ENCODE data around the gene VPS33A. TPM values are rescaled to one million over a fixed set of nuclear protein-coding genes. Genes with fewer than 3 reads are reported as not detected.

VPS33A gene
- polyA plus RNA-seq, 1 donor (not counting 4 experiments of a cell fraction or from before 2014, with no cell fraction given): 17.5 TPM

DNA sequence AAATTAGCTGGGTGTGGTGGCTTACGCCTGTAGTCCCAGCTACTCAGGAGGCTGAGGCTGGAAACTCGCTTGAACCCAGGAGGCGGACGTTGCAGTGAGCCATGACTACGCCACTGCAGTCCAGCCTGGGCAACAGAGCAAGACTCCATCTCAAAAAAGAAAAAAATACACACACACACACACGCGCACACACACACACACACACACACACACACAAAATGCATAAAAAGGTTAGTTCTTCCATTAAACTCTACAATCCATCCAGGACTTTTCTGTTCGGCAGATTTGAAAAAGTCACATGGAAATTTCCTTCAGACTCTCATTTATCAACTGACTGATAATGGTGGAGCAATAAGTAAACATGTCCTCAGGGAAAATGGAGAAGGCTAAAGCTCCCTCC, 9.2 kb upstream of the VPS33A start:
- TF ChIP-seq, protein P1, sequence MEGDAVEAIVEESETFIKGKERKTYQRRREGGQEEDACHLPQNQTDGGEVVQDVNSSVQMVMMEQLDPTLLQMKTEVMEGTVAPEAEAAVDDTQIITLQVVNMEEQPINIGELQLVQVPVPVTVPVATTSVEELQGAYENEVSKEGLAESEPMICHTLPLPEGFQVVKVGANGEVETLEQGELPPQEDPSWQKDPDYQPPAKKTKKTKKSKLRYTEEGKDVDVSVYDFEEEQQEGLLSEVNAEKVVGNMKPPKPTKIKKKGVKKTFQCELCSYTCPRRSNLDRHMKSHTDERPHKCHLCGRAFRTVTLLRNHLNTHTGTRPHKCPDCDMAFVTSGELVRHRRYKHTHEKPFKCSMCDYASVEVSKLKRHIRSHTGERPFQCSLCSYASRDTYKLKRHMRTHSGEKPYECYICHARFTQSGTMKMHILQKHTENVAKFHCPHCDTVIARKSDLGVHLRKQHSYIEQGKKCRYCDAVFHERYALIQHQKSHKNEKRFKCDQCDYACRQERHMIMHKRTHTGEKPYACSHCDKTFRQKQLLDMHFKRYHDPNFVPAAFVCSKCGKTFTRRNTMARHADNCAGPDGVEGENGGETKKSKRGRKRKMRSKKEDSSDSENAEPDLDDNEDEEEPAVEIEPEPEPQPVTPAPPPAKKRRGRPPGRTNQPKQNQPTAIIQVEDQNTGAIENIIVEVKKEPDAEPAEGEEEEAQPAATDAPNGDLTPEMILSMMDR (optimal IDR thresholded peaks at IDR 0.05 in 1 of 3, IDR thresholded peaks at IDR 0.05 in 1 of 3, conservative IDR thresholded peaks at IDR 0.05 in 1 of 3; ENCODE audit: extremely low read depth in 1 of 3, insufficient read depth in 2 of 3, low read length in 3 of 3): no peak
- no peak for TF ChIP-seq EZH2 (IDR thresholded peaks at IDR 0.05; ENCODE audit: low read length)
- no peaks in the 10 kb centered on the region for H3K9me1 ChIP-seq (ENCODE audit: control insufficient read depth, extremely low read depth, insufficient read depth, low read length)
- no peaks in the 10 kb centered on the region for H3K79me2 ChIP-seq (ENCODE audit: control insufficient read depth, insufficient read depth, low read length)
- no peak overlapping the region for H2AFZ ChIP-seq (ENCODE audit: control insufficient read depth, low read length)
- H3K27ac ChIP-seq (ENCODE audit: control insufficient read depth, insufficient read depth, low read length): no peak overlapping the region
- dilution Hi-C loops (cut with MboI; ENCODE audit: extremely low pct_ligation_motif_present, low sequenced_read_pairs): no loop called here
- H3K4me1 ChIP-seq (ENCODE audit: control insufficient read depth, extremely low read depth, insufficient read depth, low read length): no peaks in the 10 kb centered on the region
- FAIRE-seq: no peak
- H3K27me3 ChIP-seq (ENCODE audit: control insufficient read depth, extremely low read depth, insufficient read depth, low read length): no peaks in the 10 kb centered on the region
- peaks cover 17 to 20% of the 10 kb centered on the region in 2 experiments for H3K36me3 ChIP-seq (ENCODE audit: control insufficient read depth in 2 of 2, extremely low read depth in 1 of 2, insufficient read depth in 2 of 2, low read length in 2 of 2)
- no peak overlapping the region for H3K4me2 ChIP-seq (ENCODE audit: control insufficient read depth, extremely low read depth, insufficient read depth, low read depth, low read length)
- DNase-seq (ENCODE audit: low read depth, low spot score): no peak
- H4K20me1 ChIP-seq (ENCODE audit: control insufficient read depth, extremely low read depth, insufficient read depth, low read length): no peaks in the 10 kb centered on the region
- H3K9ac ChIP-seq (ENCODE audit: control insufficient read depth, extremely low read depth, insufficient read depth, low read length): no peak overlapping the region
- no peak overlapping the region for H3K4me3 ChIP-seq (ENCODE audit: control insufficient read depth in 2 of 3, extremely low read depth in 1 of 3, insufficient read depth in 2 of 3, low read depth in 1 of 3, low read length in 3 of 3)
- H3K9me3 ChIP-seq (ENCODE audit: control insufficient read depth, low read depth, low read length): no peaks in the 10 kb centered on the region

DNA sequence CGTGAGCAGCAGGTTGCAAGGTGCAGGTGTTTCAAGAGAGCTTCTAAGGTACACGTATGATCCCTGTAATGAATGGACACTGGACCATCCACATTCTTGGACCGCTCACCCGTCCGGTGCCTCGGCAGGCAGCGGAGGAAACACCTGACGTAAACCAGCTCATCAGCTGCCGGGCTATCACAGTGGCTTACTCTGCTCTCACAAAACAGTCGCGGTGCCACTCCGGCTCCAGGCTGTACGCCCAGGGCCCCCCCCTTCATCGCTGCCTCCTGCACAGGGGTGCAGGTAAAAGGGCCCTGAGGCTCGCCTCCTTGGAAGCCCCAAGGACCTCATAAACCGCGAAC, 436 bp downstream of the VPS33A start:
- no peaks in the 10 kb centered on the region for H3K9me1 ChIP-seq (ENCODE audit: control insufficient read depth, extremely low read depth, insufficient read depth, low read length)
- DNase-seq (ENCODE audit: low read depth, low spot score): no peak
- peaks cover 1 to 6% of the 10 kb centered on the region in 2 experiments for H3K36me3 ChIP-seq (ENCODE audit: control insufficient read depth in 2 of 2, extremely low read depth in 1 of 2, insufficient read depth in 2 of 2, low read length in 2 of 2)

More for the DNA sequence above, 436 bp downstream of the VPS33A start:
- Histone ChIP-seq H2AFZ (ENCODE audit: control insufficient read depth, low read length) (peak overlapping the region; percentile 99), H3K4me2 (ENCODE audit: control insufficient read depth, extremely low read depth, insufficient read depth, low read depth, low read length) (peak overlapping the region; percentile 86), H3K9me3 (ENCODE audit: control insufficient read depth, low read depth, low read length) (no peaks in the 10 kb centered on the region), H3K4me1 (ENCODE audit: control insufficient read depth, extremely low read depth, insufficient read depth, low read length) (peaks cover 6% of the 10 kb centered on the region), H3K9ac (ENCODE audit: control insufficient read depth, extremely low read depth, insufficient read depth, low read length) (peak overlapping the region; percentile 96), H3K27ac (ENCODE audit: control insufficient read depth, insufficient read depth, low read length) (peak overlapping the region; percentile 96), H3K4me3 (ENCODE audit: control insufficient read depth in 2 of 3, extremely low read depth in 1 of 3, insufficient read depth in 2 of 3, low read depth in 1 of 3, low read length in 3 of 3) (peak overlapping the region; percentile 76 to 85 (median 82)), H3K27me3 (ENCODE audit: control insufficient read depth, extremely low read depth, insufficient read depth, low read length) (no peaks in the 10 kb centered on the region), H4K20me1 (ENCODE audit: control insufficient read depth, extremely low read depth, insufficient read depth, low read length) (no peaks in the 10 kb centered on the region), H3K79me2 (ENCODE audit: control insufficient read depth, insufficient read depth, low read length) (peaks cover 6% of the 10 kb centered on the region)
- dilution Hi-C loops (cut with MboI; ENCODE audit: extremely low pct_ligation_motif_present, low sequenced_read_pairs): no loop called here
- FAIRE-seq: no peak
- no peak for TF ChIP-seq EZH2 (IDR thresholded peaks at IDR 0.05; ENCODE audit: low read length)
- TF ChIP-seq, protein P1 (optimal IDR thresholded peaks at IDR 0.05 in 1 of 3, IDR thresholded peaks at IDR 0.05 in 1 of 3, conservative IDR thresholded peaks at IDR 0.05 in 1 of 3; ENCODE audit: extremely low read depth in 1 of 3, insufficient read depth in 2 of 3, low read length in 3 of 3): no peak

Data from keratinocyte (primary cell).